Glutamatergic neuron (in vitro differentiated cells): ENCODE results near the gene INSM1. TPM values are rescaled to one million over a fixed set of nuclear protein-coding genes. Genes with fewer than 3 reads are reported as not detected.
A peak's percentile ranks its signal among the peaks of the same experiment; 100 is the strongest.

Experiments
- DNase-seq: peaks from one replicate; pipeline ENCODE4 v3.0.0; 2022
- H3K27ac Mint-ChIP-seq: one replicate; pipeline ENCODE4 v1.8.0; 2020; ENCODE audit warnings: mild to moderate bottlenecking, mixed read lengths, inconsistent platforms; ENCODE audit not compliant: unreplicated experiment
- H3K27me3 Mint-ChIP-seq: one replicate; pipeline ENCODE4 v1.8.0; 2020; ENCODE audit warnings: mild to moderate bottlenecking, moderate library complexity, mixed read lengths, inconsistent platforms; ENCODE audit not compliant: unreplicated experiment
- H3K36me3 Mint-ChIP-seq: one replicate; pipeline ENCODE4 v1.8.0; 2020; ENCODE audit warnings: mild to moderate bottlenecking, mixed read lengths, inconsistent platforms; ENCODE audit not compliant: unreplicated experiment
- H3K4me1 Mint-ChIP-seq: one replicate; pipeline ENCODE4 v1.8.0; 2020; ENCODE audit warnings: mild to moderate bottlenecking, low read depth, mixed read lengths, inconsistent platforms; ENCODE audit not compliant: unreplicated experiment
- H3K4me3 Mint-ChIP-seq: one replicate; pipeline ENCODE4 v1.8.0; 2020; ENCODE audit warnings: mild to moderate bottlenecking, mixed read lengths, inconsistent platforms; ENCODE audit not compliant: unreplicated experiment
- H3K9me3 Mint-ChIP-seq: one replicate; pipeline ENCODE4 v1.8.0; 2020; ENCODE audit warnings: mild to moderate bottlenecking, moderate library complexity, mixed read lengths, inconsistent platforms; ENCODE audit not compliant: unreplicated experiment
- CTCF ChIP-seq: fragments of 200-600 bp; sonication (generic); IDR thresholded peaks from one replicate; pipeline ENCODE4 v1.5.0; 2021; ENCODE audit not compliant: partially characterized antibody, unreplicated experiment
- total RNA-seq: library from RNA; stranded (reverse); fragmentation: NEBNext Ultra II Directional; extraction: Animal tissue kit (Norgen Biotek cat#: 25700); gene quantifications from one replicate; pipeline ENCODE4 v1.2.1, GENCODE V29; 2021; ENCODE audit not compliant: unreplicated experiment

The INSM1 gene
- total RNA-seq, 1 donor from 2014 or later: 332 TPM

GRCh38 chr20:20401991-20402390, 34.1 kb downstream of the INSM1 start:
- Mint-ChIP-seq H3K27me3 (peaks cover 8% of the 10 kb centered on the region), H3K4me3 (no peak overlapping the region), H3K9me3 (peaks cover 12% of the 10 kb centered on the region), H3K36me3 (no peaks in the 10 kb centered on the region), H3K4me1 (peaks cover 57% of the 10 kb centered on the region), H3K27ac (no peak overlapping the region)
- TF ChIP-seq CTCF: no peak
- DNase-seq: no peak

GRCh38 chr20:20404633-20405032, 36.7 kb downstream of the INSM1 start:
- no peak for TF ChIP-seq CTCF
- Mint-ChIP-seq H3K36me3 (no peaks in the 10 kb centered on the region), H3K27me3 (peaks cover 10% of the 10 kb centered on the region), H3K4me1 (peaks cover 70% of the 10 kb centered on the region), H3K4me3 (no peak overlapping the region), H3K9me3 (peaks cover 23% of the 10 kb centered on the region), H3K27ac (peak overlapping the region; percentile 54)
- no peak for DNase-seq

GRCh38 chr20:20405623-20406022, 37.7 kb downstream of the INSM1 start:
- H3K4me3 Mint-ChIP-seq: peak overlapping the region; percentile 55
- no peak for DNase-seq
- peaks cover 12% of the 10 kb centered on the region for H3K27me3 Mint-ChIP-seq
- peaks cover 22% of the 10 kb centered on the region for H3K9me3 Mint-ChIP-seq
- H3K36me3 Mint-ChIP-seq: no peaks in the 10 kb centered on the region
- peak overlapping the region; percentile 80 for H3K27ac Mint-ChIP-seq
- peaks cover 72% of the 10 kb centered on the region for H3K4me1 Mint-ChIP-seq
- no peak for TF ChIP-seq CTCF

GRCh38 chr20:20406306-20406705, 38.4 kb downstream of the INSM1 start:
- no peak for DNase-seq
- peak overlapping the region; percentile 55 for H3K4me3 Mint-ChIP-seq
- H3K27me3 Mint-ChIP-seq: peaks cover 12% of the 10 kb centered on the region
- no peaks in the 10 kb centered on the region for H3K36me3 Mint-ChIP-seq
- peaks cover 24% of the 10 kb centered on the region for H3K9me3 Mint-ChIP-seq
- TF ChIP-seq CTCF: no peak
- peak overlapping the region; percentile 80 for H3K27ac Mint-ChIP-seq
- H3K4me1 Mint-ChIP-seq: peaks cover 73% of the 10 kb centered on the region

- Mint-ChIP-seq H3K27ac (peak overlapping the region; percentile 98), H3K9me3 (peaks cover 22% of the 10 kb centered on the region), H3K27me3 (peaks cover 10% of the 10 kb centered on the region), H3K36me3 (no peaks in the 10 kb centered on the region), H3K4me1 (peaks cover 85% of the 10 kb centered on the region), H3K4me3 (peak overlapping the region; percentile 70)
- peak; percentile 64 for DNase-seq
- TF ChIP-seq CTCF: peak; percentile 53
Measured at GRCh38 chr20:20407891-20408805, 40.2 kb downstream of the INSM1 start.
